Measurements from ENCODE around the gene CRHR1.

DNA sequence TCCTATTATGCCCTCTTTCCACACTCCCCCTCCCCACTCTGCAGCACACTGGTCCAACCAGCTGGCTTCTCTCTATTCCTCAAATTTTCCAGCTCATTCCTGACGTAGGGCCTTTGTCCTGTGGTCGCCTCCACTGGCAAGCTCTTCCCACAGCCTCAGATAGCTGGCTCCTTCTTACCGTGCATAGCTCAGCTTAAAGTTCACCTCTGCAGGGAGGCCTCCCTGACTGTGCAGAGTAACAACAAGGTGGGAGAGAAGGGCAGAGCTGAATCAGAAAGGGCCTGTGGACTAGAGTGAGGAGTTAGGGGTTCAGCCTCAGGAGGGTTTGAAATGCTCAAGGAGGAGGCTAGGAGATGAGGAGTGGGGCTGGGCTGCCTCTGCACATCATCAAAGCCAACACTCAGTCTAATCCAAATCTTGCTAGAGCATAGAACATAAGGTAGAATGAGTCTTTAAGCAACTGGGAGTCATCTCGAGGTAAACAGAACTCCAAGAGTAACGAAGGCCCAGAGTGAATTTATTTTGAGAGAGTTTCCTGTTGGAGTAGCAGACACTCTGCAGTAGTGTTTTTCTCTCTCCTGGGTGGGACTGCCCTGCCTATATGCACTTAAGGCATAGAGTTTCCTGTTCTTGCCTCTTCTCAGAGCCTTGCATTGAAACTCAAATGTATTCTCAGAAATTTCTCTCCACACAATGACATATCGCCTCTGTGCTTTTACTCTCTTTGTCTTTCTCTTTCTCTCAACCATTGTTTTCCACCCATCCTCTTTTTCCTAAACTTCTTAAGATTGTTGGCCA, 79.9 kb downstream of the CRHR1 start:
- TF ChIP-seq POLR2AphosphoS5 (IDR thresholded peaks at IDR 0.05; ENCODE audit: low read depth, low read length) (no peak), TAF1 (IDR thresholded peaks at IDR 0.05; ENCODE audit: low read depth, low read length) (no peak), POLR2A (IDR thresholded peaks at IDR 0.05; ENCODE audit: low read depth, low read length) (no peak), SPI1 (IDR thresholded peaks at IDR 0.05; ENCODE audit: low read depth, low read length) (no peak), POU2F2 (IDR thresholded peaks at IDR 0.05; ENCODE audit: low read depth, low read length) (no peak)
